Stimulated activated CD4-positive, alpha-beta T cell treated with anti-CD3 and anti-CD28 coated beads, Interleukin-15, amount 100 ng/mL, for 24 hours (primary cell): ENCODE data around the gene KRT80.

ENCODE experiments used
- DNase-seq: peaks from one replicate; pipeline ENCODE4 v3.0.0-alpha.2; 2020

KRT80 gene

DNA sequence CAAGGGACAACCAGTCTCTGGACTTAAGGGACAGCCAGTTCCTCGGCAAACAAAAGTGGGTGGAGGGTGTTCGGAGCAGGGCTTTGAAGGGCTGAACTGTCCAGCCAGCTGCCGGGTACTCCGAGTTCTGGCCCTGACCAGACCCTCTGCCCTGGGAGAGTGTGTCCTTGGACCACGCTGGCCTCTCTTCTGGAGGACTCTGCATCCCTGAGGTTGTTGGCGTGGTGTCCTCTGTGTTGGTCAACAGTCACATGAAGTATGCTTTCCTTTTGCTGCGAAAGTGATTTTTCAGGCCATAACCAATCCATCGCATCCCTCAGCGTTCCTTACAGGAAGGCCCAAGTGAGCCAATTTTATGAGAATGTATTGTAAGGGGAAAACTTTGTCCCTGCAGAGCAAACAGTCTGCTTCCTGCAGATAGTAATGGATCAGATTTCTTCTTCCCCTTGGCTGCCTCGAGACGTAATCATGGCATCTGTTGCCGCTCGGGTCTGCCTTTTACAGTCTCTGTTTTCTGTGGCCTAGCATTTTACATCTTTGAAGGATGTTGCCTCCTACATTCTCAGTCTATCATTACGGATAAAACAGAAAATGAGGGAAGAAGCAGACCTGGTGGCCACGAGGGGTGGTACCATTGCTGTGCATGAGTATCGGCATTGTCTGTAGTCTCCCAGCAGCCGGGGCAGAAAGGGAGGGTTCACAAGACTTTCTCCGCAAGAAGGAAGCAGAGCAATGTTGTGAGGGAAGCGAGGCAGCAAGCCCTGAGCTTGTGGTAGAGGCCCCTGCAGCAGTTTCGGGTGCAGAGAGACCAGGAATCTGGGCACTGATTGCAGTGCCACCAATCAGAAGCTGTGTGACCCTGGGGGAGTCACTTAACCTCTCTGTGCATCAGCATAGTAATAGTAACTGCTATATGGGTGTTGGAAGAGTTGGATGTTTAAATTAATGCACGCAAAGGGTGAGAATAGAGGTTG is 64.9 kb downstream of the KRT80 start:
- no peak for DNase-seq

DNA sequence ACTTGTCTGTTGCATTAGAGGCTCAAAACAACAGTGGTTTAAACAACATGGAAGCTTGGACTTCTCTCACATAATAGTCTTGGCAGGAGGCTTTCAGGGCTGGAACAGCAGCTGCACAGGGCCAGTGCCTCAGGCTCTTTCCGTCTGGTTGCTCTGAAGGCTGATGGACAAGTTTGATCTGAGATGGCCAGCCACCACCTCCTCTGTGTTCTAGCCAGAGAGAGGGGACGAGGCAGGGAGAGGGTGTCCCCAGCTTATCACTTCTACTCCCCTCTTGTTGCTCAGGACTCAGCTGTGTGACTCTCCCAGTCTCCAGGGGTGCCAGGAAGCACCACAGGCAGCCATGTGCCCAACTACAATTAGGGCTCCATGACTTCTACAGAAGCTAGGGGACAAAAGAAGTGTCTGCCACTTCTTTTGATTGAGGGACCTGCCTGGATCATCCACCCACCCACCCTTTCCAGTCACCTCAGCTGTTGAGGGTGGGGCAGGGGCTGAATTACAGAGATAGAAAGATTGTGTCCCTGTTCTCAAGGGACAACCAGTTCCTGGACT is 65.7 kb downstream of the KRT80 start:
- no peak for DNase-seq

DNA sequence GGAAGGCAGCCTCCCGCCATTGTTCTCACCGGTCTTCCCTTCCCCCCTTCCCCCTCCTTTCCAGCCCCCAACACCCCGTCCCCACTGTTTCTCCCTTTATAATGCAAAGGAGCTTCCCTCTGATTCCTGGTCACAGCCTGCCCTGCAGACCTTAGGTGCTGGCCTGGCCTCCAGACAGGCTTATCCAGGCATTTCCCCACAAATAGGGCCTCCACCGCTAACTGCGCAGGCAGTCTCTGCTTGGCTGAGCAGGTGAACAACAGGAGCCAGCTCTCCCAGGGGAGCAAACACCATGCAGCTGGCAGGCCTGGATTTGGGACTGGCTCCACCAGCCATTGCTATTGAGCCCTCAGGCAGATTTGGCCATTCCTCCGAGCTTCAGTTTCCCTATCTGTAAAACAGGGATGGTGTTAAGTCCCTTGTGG is 66.3 kb downstream of the KRT80 start:
- DNase-seq = no peak

DNA sequence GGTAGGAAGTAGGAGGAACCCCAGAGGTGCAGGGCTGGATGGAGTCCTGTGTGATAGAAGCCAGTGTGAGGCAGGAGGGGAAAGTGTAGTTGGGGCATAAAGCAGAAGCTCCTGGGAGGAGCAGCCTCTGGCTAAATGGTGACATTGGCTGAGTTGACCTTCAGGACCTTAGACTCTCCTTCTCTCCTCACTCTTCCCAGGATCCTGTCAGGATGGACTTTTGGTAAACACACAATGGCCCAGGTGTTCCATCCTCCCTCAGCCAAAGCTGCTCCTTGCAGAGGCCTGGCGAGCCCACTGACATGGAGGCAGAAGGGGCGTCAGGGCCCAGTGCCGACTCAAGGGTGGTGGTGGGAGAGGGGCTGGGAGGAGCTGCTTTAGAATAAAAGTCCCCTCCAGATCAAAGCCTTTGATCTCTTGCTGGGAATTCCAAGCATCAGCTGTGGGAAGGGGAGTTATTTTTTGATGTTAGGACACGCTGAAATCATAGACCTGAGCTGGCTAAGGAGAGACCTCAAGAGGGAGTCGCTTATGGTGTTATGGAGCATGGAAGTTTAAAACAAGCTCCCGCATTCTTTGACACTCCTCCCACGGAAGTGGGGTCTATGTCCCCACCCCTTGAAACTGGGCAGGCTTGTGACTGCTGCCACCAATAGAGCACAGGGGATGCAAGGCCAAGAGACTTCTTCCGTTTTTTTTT is 68.2 kb downstream of the KRT80 start:
- DNase-seq = no peak

DNA sequence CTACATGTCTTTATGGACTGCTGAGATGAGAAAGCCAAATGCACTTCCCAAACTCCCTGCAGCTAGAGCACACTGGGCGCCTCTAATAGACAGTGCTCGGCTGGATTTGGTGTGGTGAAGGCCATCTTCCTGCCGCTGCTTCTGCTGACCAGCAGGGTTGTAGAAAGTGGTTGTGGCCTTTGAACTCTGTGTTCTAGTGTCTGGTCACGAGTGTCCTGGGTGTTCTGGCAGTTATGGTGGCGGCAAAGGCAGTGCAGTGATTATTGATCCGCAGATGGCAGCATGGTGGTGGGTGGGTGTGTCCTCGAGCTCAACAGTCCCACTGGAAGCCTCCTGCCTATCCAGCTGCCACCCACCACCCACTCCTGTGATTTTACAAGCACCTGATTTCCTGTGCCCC is 68.9 kb downstream of the KRT80 start:
- no peak for DNase-seq

DNA sequence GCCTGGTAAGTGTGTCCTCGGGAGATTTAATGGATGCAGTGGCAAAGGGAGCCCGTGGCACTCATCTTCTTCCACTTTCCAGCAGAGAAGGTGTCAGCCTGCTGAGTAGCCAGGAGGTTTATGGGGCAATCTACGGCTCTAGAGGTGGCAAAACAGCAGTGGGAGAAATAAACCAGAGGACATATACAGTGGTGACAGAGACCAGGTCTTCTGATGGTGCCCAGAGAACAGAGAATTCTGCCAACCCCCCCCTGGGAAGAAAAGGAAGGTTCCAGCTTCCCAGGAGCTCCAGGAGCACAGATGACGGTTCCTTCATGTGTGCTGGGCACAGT is 69.3 kb downstream of the KRT80 start:
- no peak for DNase-seq

DNA sequence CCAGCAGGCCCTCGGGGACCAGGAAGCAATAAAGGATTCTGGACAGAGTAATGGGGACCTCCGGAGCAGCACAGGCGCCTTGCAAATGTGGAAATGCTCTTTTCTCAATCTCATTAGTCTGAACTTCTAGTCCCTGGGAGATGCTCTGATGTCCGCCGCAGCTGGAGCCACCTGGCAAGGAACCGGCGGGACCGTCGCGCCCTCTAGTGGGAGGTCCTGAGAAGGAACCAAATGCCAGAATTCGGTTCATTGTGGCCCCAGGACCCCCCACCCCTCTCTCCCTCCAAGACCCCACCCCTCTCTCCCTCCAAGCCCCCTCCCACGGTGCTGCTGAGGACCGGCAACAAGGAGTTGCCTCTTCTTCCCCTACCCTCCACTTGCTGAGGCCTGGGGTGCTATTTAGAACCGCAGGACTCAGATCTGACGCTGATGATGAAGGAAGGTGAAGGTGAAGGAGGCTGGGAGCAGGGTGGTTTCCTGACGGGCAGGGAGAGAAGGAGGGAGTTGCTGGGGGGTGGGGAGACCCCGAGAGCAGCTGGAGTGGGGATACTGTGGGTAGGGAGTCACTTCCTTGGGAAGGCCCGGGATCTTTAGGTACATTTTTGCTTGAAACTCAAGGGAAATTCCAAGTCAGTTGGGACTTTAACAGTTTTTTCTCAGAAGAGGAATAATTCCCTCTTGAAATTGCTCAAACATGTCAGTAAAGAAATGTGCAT is 69.8 kb downstream of the KRT80 start:
- peak; percentile 81 for DNase-seq

DNA sequence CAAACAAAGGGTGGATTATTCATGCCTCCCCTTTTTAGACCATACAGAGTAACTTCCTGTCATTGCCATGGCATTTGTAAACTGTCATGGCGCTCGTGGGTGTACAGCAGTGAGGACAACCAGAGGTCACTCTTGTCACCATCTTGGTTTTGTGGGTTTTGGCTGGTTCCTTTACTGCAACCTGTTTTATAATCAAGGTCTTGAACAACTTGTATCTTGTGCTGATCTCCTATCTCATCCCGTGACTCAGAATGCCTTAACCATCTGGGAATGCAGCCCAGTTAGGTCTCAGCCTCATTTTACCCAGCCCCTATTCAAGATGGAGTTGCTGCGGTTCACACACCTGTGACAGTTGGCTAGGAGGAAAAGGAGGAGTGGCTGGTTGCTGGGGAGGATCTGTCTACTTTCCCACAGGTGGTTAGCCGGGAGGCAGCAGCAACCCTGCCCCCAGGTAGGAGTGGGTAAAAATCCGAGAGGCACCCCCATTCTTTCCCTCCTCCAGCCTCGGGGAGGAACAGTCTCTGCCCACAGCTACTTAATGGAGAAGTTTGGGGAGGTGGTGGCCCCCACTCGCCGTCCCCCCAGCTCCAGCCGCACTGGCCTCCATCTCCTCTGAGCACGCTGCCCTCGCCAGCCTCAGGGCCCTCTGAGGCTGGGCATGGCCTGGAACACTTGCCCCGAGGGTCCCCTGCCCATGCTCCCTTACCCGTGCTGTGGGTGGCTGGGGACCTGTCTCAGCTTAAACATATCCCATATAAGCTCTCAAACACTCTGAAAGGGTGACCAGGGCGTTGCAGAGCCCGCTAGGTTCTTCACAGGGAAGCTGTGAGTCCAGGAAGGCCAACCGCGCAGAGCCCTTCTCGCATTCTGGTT is 70.6 kb downstream of the KRT80 start:
- no peak for DNase-seq

DNA sequence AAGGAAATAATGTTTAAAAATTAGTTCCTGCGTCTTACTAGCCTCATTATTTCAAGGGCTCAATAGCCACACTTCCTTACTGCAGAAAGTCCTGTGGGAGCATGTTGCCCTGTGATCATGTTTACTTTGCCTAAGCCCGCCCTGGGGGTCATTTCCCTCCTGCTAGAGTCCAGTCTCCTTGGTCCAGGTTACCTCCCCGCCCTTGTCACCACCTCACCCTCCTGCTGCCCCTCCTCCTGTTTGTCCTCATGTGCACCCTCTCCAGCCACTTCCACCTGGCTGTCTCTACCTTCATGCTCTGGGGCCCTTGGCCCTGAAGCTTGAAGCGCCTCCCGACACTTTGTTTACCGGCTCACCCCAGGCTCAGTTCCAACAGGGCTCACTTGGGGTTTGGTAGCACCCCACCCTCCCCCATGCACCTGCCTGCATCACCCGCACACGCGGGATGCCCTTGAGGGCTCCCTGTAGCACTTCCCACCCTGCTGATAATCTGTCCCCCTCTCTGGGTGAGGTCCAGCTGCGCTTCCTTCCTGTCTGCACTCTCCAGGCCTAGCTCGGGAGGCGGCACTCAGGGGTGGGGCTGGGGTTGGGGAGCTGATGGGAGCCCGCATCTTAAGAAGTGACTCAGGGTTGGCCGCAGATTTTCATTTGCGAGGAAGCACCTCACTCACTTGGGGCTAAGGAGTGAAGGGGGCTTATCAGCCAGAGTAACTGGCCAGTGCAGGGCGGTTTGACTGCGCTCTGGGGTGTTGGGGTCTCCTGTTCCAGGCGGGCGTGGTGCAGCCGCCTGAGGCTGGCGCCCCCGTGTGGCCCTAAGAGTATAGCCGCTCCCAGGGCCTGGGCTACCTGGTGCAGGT is 72.2 kb downstream of the KRT80 start:
- DNase-seq = peak; percentile 54
